D721Med (cell line): ENCODE results near the gene TSPAN5.
A peak's percentile ranks its signal among the peaks of the same experiment; 100 is the strongest.

Experiments used
- DNase-seq: peaks from one replicate; pipeline ENCODE4 v3.0.0; 2011; ENCODE audit warnings: low spot score; ENCODE audit not compliant: insufficient read length
- FAIRE-seq: peaks from 2 replicates; lab custom pipeline; 2011; peaks lifted over from hg19 to GRCh38; lab: Jason Lieb, UNC
- CTCF ChIP-seq: IDR thresholded peaks from 2 replicates; pipeline ENCODE4 v1.5.1; 2012; ENCODE audit warnings: mild to moderate bottlenecking, control low read depth; ENCODE audit not compliant: insufficient read depth; ENCODE audit errors: missing control alignments

The TSPAN5 gene

GRCh38 chr4:98610431-98610830, 48.0 kb downstream of the TSPAN5 start:
- FAIRE-seq = no peak
- TF ChIP-seq CTCF = no peak
- no peak for DNase-seq

- no peak for TF ChIP-seq CTCF
- FAIRE-seq (no peak), DNase-seq (no peak)
These were observed 48.5 kb downstream of the TSPAN5 start for GRCh38 chr4:98609934-98610333.

GRCh38 chr4:98608356-98608755, 50.1 kb downstream of the TSPAN5 start:
- DNase-seq (no peak), FAIRE-seq (no peak)
- TF ChIP-seq CTCF = no peak

- no peak for TF ChIP-seq CTCF
- FAIRE-seq (no peak), DNase-seq (no peak)
These were observed 51.5 kb downstream of the TSPAN5 start for GRCh38 chr4:98606894-98607293.

GRCh38 chr4:98605216-98605615, 53.2 kb downstream of the TSPAN5 start:
- no peak for TF ChIP-seq CTCF
- FAIRE-seq (no peak), DNase-seq (no peak)

GRCh38 chr4:98604723-98605122, 53.7 kb downstream of the TSPAN5 start:
- no peak for TF ChIP-seq CTCF
- no peak for DNase-seq

GRCh38 chr4:98603683-98604521, 54.5 kb downstream of the TSPAN5 start:
- DNase-seq (no peak), FAIRE-seq (peak; percentile 16)
- TF ChIP-seq CTCF = no peak

More at GRCh38 chr4:98604723-98605122, 53.7 kb downstream of the TSPAN5 start:
- FAIRE-seq = no peak
